GM12872 (cell line): Measurements from ENCODE around the gene ZNF484.

Source experiments
- TF ChIP-seq, protein P1 (sequence below): IDR thresholded peaks from 3 replicates; pipeline ENCODE4 v1.5.1; 2011; ENCODE audit warnings: low read depth, mild to moderate bottlenecking, low read length, moderate library complexity; ENCODE audit not compliant: insufficient read depth

ZNF484 gene

GRCh38 chr9:92877531-92878430 is at the start of gene ZNF484:
Gene ZNF484, minus strand, starts transcription at chr9:92878038. Its CDS starts 3,009 bp downstream, at chr9:92875029.
- TF ChIP-seq, protein P1, sequence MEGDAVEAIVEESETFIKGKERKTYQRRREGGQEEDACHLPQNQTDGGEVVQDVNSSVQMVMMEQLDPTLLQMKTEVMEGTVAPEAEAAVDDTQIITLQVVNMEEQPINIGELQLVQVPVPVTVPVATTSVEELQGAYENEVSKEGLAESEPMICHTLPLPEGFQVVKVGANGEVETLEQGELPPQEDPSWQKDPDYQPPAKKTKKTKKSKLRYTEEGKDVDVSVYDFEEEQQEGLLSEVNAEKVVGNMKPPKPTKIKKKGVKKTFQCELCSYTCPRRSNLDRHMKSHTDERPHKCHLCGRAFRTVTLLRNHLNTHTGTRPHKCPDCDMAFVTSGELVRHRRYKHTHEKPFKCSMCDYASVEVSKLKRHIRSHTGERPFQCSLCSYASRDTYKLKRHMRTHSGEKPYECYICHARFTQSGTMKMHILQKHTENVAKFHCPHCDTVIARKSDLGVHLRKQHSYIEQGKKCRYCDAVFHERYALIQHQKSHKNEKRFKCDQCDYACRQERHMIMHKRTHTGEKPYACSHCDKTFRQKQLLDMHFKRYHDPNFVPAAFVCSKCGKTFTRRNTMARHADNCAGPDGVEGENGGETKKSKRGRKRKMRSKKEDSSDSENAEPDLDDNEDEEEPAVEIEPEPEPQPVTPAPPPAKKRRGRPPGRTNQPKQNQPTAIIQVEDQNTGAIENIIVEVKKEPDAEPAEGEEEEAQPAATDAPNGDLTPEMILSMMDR = no peak

- TF ChIP-seq, protein P1 = no peak
Observed at GRCh38 chr9:92920437-92920836, 42.6 kb upstream of the ZNF484 start.

DNA sequence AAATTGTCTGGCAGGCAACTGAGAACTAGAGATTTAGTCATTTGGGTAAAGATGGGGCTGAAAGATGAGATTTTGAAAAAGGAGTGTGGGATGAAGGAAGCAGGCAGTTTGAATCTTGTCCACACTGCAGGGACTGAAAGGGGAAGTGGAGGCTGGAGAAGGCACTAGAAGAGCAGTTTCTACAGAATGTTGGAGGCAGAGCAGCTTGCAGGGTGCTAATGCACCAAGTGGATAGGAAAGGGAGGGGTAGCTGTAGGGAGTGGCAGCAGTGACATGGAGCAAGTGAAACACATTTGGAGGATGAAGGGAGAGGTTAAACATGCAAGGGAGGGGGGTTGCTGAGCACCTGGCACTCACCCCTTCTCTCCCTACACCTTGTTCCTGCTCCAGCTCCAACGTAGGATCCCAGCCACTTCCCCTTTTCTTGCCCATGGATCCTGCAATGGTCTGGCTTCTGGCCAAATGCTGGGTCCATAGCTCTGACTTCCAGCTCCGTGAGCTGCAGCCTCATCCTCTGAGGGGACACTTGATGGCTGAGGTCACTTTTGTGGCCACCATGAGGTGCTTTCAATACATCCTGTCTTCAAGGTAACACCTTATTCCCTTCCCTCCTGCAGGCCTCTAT is 39.5 kb upstream of the ZNF484 start:
- TF ChIP-seq, protein P1 = no peak

DNA sequence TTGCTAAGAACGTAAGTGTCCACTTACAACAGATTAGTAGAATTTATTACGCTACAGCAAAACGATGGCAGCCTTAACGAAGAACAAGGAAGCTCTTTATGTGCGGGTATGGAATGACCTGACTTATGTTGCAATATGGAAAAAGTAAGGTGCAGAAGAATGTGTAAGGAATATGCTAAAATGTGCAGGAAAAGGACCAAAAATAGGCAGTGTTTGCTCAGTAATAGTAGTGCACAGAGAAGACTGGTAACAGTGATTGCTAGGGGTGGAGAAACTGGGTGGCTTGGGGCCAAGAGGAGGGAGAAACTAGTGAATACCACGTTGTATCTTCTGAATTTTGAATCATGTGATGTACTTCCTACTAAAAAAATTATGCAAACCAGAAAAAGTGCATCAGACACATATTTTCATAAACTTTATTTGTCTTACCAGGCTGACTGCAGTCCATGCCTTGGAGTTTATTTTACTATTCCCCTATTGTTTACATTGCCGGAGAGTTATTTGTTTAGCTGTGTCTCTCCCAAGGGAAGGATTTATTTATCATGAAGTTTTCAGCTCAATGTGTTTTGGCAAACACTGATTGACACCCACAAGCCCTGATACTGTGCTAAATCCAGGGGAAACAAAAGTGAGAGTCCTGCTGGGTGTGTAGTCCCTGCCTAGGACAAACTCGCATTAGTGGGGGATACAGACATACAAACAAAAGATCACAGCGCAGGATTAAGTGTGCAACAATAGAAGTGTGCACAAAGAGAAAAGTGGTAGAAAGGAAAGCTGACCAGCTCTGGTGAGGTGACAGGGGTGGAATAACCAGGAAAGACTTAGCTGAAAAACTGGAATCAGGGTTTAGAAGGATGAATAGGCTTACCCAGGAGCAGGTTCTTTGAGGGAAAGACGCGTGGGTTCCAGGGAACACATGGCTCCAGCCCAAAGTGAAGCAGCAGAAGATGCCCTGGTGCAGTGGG is 34.0 kb upstream of the ZNF484 start:
- TF ChIP-seq, protein P1 = no peak

DNA sequence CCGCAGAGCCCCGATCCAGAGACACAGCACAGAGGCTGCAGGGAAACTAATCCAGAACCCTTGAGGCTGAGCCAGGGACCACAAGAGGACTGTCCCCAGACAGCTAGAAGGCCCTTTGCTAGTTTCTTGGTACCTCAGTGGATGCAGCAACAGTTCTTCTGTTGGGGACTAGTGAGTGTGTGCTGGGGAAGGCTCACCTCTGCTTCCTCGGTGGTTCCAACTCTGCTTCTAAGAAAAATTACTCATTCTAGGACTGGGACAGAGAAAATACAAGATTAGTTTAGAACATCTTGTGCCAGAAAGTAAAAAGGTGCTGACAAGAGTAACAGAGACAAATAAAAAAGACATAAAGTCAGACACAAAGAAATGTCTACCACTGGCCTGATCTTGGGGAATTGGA is 19.5 kb upstream of the ZNF484 start:
- TF ChIP-seq, protein P1 = no peak

DNA sequence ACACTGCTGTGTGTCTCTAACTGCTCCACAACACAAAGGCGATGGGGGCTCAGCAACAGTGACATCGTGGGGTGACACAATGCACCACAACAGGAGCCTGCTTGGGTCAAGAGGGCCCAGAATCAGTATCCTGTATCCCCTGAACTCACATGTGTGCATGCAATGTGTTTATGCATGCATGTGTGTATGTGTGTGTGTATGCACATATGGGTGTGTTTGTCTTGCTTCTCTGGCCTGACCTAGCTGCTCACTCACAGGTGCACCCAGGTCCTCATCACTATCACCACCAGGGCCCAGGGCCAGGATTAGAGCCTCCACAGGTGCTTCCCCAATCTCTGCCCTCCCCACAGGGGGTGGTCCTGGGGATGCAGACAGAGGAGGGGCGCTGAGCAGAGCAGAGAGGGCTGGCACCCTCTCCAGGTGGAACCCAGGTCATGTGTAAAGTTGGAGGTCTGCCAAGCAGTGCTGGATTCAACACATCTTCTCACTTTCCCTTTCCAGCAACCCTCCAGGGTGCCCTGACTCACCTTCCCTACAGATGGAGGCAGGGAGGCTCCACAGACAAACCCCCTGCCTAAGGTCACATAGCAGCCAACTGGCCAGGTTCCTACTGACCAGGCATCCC is 18.1 kb upstream of the ZNF484 start:
- TF ChIP-seq, protein P1 = no peak
